ENCODE data around the gene FBXW4.
A peak's percentile ranks its signal among the peaks of the same experiment; 100 is the strongest.

FBXW4 gene

DNA sequence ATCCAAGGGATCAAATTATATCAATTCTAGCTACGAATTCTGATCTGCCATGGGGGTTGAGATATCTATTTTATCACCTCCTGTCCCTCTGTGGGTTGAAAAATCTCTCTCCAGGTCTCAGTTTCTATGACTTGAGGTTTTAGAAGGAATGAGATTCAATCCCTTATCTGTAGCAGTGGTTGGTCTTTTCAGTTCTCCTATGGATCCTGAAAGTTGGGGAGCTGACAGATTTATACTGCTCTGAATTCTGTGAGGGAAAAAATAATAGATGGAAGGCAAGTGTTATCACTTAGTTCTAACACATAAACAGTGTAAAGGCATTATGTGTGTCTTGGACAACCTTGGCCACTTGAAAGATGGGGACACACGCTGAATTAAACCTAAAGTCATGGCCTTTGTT, 15.8 kb upstream of the FBXW4 start:
- Histone ChIP-seq H3K36me3 (ENCODE audit: insufficient read depth, low read length) (no peaks in the 10 kb centered on the region), H3K9me3 (ENCODE audit: control insufficient read depth, insufficient read depth, low read length) (no peaks in the 10 kb centered on the region), H3K4me1 (ENCODE audit: insufficient read depth, low read length) (0 out of 2 replicates have a peak, but pooled peaks cover 4% of the 10 kb centered on the region), H3K9ac (ENCODE audit: low read depth, low read length) (no peak overlapping the region)

DNA sequence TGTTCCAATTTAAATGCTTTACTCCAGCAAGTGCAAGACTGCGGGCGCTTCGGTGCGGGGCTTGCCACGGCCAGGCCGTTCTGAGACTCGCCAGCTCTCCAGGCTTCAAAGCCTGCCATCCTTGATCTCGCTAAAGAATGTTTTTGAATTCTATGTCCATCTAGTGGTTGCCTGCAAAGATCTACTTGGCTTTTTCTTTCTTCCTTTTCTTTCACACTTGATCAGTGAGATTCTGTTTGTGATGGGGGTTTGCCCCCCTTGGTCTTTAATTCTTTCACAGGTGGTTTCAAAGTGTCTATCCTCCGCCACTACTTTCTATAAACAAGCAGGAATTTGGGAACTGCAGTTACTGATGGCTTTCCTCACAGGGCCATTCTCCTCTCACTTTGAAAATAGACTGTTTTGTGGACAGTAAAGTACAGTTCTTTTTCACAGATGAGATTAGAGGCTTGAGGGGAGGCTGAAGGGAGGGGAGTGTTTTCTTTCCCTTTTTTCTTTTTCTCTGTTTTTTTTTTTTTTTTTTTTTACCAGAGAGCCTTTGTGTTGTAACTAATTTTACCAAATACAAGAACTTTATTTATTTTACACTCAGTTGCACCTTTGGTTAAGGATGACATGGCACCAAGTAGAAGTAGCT, 15.2 kb upstream of the FBXW4 start:
- Histone ChIP-seq H3K9ac (ENCODE audit: low read depth, low read length) (no peak overlapping the region), H3K36me3 (ENCODE audit: insufficient read depth, low read length) (no peaks in the 10 kb centered on the region), H3K4me1 (ENCODE audit: insufficient read depth, low read length) (0 out of 2 replicates have a peak, but pooled peaks cover 4% of the 10 kb centered on the region), H3K9me3 (ENCODE audit: control insufficient read depth, insufficient read depth, low read length) (no peaks in the 10 kb centered on the region)

DNA sequence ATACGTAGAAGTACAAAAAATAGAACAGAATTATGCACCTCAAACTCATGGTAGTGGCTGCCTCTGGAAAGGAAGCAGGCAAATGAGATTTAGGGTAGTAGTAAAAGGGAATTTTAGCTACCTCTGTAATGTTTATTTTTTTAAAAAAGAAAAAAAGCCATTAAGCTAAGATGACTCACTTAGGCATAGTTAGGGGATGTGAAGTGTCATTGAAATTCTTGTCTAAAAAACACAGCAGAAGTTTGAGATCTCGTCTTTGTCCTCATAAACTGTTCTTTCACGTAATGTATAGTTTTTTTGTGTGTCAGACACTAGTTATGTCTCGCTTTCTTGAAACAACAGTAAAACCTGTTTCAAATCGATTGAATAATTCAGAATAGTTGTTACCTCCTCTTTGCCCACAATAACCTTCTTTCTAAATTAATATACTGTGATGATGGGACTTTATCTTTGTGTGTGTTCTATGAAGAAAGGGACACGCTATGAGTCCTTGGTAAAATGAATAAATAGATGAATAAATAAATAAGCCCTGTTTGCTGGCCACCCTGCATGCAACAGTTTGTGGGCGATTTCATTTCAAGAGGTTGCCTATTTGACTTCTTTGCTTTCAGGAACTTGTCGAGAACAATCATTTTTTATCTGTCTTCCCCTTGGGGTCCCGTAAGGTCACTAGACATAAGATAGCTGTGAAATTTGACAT, 14.5 kb upstream of the FBXW4 start:
- H3K4me1 ChIP-seq (ENCODE audit: insufficient read depth, low read length): 0 out of 2 replicates have a peak, but pooled peaks cover 4% of the 10 kb centered on the region
- H3K36me3 ChIP-seq (ENCODE audit: insufficient read depth, low read length): no peaks in the 10 kb centered on the region
- no peak overlapping the region for H3K9ac ChIP-seq (ENCODE audit: low read depth, low read length)
- no peaks in the 10 kb centered on the region for H3K9me3 ChIP-seq (ENCODE audit: control insufficient read depth, insufficient read depth, low read length)

DNA sequence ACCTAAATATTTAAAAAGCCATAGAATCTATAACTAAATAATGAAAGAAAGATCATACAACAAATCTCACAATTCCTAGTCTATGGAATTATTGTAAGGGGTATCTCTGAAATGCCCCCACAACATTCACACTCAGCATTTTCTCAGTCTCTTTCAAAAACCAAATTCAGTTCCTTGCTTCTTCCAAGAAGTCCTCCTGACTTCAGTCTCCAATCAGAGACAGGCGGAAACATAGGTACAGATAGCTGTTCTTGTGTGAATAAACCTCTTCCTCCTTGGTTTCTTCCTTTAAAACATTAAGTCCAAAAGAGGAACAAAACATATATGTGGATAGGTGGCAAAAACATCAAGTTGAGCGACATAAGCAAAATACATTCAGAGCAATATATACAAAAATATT, 13.9 kb upstream of the FBXW4 start:
- Histone ChIP-seq H3K9ac (ENCODE audit: low read depth, low read length) (no peak overlapping the region), H3K36me3 (ENCODE audit: insufficient read depth, low read length) (no peaks in the 10 kb centered on the region), H3K4me1 (ENCODE audit: insufficient read depth, low read length) (0 out of 2 replicates have a peak, but pooled peaks cover 4% of the 10 kb centered on the region), H3K9me3 (ENCODE audit: control insufficient read depth, insufficient read depth, low read length) (no peaks in the 10 kb centered on the region)

DNA sequence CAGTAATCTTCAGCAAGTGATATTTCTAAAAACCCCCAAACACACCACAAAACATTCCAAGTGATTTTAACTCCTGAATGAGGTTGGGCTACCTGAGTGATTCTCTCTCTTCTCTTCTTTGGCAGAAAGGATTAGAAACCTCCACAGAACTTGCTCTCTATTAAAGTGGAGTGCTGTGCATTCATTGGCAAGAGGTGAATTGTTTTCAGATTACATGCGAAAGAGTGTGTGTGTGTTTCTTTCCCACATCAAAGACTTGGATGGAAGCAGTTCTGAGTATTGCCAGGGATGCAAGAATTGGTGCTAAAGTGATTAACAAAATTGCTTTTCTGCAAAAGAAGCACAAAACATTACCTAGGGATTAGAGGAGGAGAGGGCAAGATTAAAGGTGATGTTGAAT, 13.1 kb upstream of the FBXW4 start:
- 0 out of 2 replicates have a peak, but pooled peaks cover 4% of the 10 kb centered on the region for H3K4me1 ChIP-seq (ENCODE audit: insufficient read depth, low read length)
- no peaks in the 10 kb centered on the region for H3K9me3 ChIP-seq (ENCODE audit: control insufficient read depth, insufficient read depth, low read length)
- H3K36me3 ChIP-seq (ENCODE audit: insufficient read depth, low read length): no peaks in the 10 kb centered on the region
- H3K9ac ChIP-seq (ENCODE audit: low read depth, low read length): no peak overlapping the region

DNA sequence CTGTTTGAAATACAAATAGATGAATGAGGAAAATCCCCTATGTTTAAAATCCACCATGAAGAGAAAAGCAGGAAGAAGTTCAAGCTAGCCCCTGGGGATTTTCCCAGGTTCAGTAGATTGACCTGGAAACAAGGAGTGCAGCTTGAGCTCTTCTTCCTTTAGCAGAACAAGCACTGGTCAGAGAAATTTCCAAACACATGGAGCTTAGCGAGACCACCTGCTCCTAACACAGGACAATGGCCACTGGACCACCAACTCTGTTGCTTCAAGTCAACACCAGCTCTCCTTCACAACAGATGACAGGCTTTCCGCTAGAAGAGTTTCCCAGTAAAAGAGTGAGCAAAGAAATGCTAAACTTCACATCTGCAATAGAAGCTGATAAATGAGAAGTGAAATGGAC, 9.4 kb upstream of the FBXW4 start:
- H3K4me1 ChIP-seq (ENCODE audit: insufficient read depth, low read length): no peaks in the 10 kb centered on the region
- no peaks in the 10 kb centered on the region for H3K9me3 ChIP-seq (ENCODE audit: control insufficient read depth, insufficient read depth, low read length)
- H3K36me3 ChIP-seq (ENCODE audit: insufficient read depth, low read length): no peaks in the 10 kb centered on the region
- no peak overlapping the region for H3K9ac ChIP-seq (ENCODE audit: low read depth, low read length)

DNA sequence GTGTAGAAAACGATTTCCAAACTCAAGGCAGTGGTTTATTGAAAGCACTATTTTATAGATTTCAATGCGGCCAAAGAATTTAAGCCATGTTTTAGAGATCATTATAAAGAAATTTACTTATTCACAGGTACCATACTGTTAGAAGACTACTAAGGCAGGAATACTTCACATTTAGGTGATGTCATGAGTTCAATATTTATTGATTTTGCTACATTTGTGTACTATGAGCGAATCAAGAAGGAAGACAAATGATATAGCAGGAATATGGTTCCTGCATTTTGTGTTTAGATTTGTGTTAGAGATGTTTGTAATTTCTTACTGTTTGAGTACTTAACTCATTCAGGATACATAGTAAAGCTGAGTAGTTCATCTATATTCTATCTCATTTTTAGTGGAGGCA, 1.7 kb upstream of the FBXW4 start:
- no peaks in the 10 kb centered on the region for H3K36me3 ChIP-seq (ENCODE audit: insufficient read depth, low read length)

DNA sequence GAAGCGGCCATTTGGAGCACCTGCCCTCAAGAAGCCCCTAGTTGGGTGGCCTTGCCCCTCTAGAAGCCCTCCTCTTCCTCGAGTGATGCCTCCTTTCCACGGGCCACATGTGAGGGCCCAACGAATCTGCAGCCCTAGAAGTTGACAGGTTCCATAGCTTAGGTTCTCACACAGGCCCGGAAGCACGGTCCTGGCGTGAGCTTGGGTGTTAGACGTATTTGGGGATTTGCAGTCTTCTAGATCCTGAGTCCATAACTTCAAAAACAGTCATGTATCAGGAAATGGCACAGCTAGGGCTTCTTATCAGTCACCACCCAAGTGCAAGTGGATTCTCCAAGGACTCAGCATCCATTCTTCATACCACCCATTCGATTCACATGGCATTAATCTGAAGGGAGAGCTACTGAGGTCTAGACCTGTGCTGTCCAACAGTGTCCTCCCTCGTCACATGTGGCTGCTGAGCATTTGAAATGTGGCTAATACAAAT, 477 bp upstream of the FBXW4 start:
- peak overlapping the region; percentile 75; the same call in 1 of the 2 replicates for H3K9ac ChIP-seq (ENCODE audit: low read depth, low read length)

More for the DNA sequence above, 1.7 kb upstream of the FBXW4 start:
- Histone ChIP-seq H3K9ac (ENCODE audit: low read depth, low read length) (no peak overlapping the region), H3K4me1 (ENCODE audit: insufficient read depth, low read length) (no peaks in the 10 kb centered on the region), H3K9me3 (ENCODE audit: control insufficient read depth, insufficient read depth, low read length) (no peaks in the 10 kb centered on the region)

DNA sequence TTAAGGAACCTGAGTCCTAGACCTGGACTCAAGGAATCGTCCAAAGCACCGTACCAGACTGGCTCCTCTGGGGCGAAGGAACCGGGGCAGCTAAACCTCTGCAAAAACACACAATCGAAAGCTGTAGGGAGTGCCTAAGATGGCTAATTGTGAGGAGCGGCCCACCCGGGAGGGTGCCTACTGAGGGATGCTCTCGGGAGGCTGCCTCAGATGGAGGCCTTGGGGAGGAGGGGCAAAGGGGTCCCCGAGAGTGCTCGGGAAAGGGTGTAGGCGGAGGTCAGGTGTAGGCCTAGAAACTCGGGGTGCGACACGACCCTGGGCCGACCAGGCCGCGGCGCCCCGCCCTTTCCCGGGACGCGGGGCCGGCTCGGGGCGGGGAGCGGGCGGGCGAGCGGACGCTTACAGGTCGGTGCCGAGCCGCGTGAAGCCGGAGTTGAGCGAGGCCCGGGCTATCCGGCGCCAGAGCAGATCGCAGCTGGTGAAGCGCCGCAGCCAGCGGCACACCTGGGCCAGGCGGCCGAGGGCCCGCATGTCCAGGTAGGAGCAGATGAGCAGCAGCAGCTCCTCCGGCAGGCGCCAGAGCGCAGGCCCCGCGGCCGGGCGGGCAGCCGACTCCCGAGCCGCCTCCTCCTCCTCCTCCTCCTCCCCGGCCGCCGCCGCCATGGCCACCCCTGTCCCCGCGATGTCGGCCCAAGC, 844 bp downstream of the FBXW4 start:
- Histone ChIP-seq H3K36me3 (ENCODE audit: insufficient read depth, low read length) (no peaks in the 10 kb centered on the region), H3K4me1 (ENCODE audit: insufficient read depth, low read length) (peaks cover 4% of the 10 kb centered on the region), H3K9me3 (ENCODE audit: control insufficient read depth, insufficient read depth, low read length) (no peaks in the 10 kb centered on the region), H3K9ac (ENCODE audit: low read depth, low read length) (peak overlapping the region; percentile 75)

More for the DNA sequence above, 477 bp upstream of the FBXW4 start:
- Histone ChIP-seq H3K9me3 (ENCODE audit: control insufficient read depth, insufficient read depth, low read length) (no peaks in the 10 kb centered on the region), H3K36me3 (ENCODE audit: insufficient read depth, low read length) (no peaks in the 10 kb centered on the region), H3K4me1 (ENCODE audit: insufficient read depth, low read length) (no peaks in the 10 kb centered on the region)

DNA sequence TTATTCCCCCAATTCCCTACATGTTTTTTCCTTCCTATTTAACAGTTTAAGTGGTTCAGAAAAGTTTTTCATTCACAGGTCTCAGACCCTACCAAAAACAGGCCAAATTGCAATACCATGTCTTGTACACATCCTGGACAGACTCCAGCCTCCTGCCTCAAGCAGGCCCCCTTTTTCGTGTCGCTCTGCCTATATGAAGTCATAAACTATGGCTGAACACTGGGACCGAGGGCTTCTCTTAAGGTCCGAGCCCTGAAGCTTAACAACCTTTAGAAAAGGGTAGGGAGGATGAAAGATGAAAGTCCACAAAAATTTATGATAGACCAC, 1.4 kb downstream of the FBXW4 start:
- Histone ChIP-seq H3K4me1 (ENCODE audit: insufficient read depth, low read length) (peaks cover 4% of the 10 kb centered on the region), H3K9me3 (ENCODE audit: control insufficient read depth, insufficient read depth, low read length) (no peaks in the 10 kb centered on the region), H3K9ac (ENCODE audit: low read depth, low read length) (peak overlapping the region; percentile 75), H3K36me3 (ENCODE audit: insufficient read depth, low read length) (no peaks in the 10 kb centered on the region)

DNA sequence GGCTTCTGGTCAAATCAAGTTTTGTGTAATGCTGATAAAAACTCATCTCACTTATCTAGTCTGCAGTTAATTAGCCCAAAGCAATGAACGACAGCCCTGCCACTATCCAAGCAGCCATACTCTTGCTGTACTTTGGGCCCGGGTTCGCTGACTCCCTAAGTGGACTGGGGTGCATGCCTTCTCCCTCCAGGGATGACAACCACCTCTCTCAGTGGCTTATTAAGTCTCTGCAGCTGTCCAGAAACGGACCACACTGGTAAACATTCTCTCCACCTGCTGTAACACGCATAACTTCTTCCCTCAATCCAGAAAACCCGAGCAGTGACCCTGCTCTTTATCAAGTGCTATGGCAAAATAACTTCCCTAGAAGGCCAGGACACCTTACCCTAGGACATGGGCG, 3.9 kb downstream of the FBXW4 start:
- H3K4me1 ChIP-seq (ENCODE audit: insufficient read depth, low read length): peaks cover 4% of the 10 kb centered on the region
- no peaks in the 10 kb centered on the region for H3K9me3 ChIP-seq (ENCODE audit: control insufficient read depth, insufficient read depth, low read length)
- no peaks in the 10 kb centered on the region for H3K36me3 ChIP-seq (ENCODE audit: insufficient read depth, low read length)
- H3K9ac ChIP-seq (ENCODE audit: low read depth, low read length): no peak overlapping the region

DNA sequence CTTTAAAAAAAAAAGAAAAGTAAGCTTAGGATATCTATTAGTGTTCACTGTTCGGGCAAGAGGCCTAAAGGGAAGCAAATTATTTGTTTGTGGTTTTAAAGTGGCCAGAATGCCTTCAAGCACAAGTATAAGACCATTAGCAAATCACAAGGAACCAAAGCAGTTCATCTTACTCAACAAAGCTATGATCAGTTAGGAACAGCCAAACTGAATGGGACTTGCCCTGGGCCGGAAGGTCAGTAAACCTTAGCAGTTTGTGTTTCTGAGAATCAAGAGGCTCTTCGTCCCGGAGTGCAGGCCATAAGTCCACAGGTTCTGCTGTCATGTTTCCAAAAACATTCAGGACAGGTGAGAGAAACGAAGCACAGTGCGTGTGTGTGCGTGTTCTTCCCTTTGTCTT, 4.5 kb downstream of the FBXW4 start:
- Histone ChIP-seq H3K36me3 (ENCODE audit: insufficient read depth, low read length) (no peaks in the 10 kb centered on the region), H3K9me3 (ENCODE audit: control insufficient read depth, insufficient read depth, low read length) (no peaks in the 10 kb centered on the region), H3K9ac (ENCODE audit: low read depth, low read length) (no peak overlapping the region), H3K4me1 (ENCODE audit: insufficient read depth, low read length) (peaks cover 4% of the 10 kb centered on the region)

DNA sequence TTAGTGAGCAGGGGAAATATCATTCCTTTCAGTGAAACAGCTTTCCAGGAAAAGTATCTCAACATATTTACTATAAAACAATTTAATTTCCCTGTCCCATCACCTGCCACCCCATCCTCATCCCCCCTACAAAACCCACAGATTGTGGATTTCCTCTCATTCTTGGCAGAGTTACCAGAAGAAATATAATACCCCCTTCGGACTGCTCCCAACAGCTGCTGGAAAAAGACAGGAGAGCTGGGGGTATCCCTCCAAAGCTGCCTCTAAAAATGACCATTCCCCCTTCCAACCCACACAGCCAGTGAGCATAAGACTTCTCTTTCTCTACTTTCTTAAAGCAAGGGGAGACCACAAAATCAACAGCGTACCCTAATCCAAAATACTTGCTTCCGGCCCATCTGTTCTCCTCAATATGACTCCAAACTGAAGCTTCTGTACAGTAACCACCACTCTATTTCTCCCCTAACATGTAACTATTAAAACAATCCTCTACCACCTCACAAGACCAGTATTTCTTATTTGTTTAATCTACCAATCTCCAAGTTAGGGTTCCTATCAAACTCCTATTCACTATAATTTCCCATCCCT, 7.8 kb downstream of the FBXW4 start:
- H3K36me3 ChIP-seq (ENCODE audit: insufficient read depth, low read length): no peaks in the 10 kb centered on the region
- no peaks in the 10 kb centered on the region for H3K9me3 ChIP-seq (ENCODE audit: control insufficient read depth, insufficient read depth, low read length)
- no peak overlapping the region for H3K9ac ChIP-seq (ENCODE audit: low read depth, low read length)
- peaks cover 12% of the 10 kb centered on the region for H3K4me1 ChIP-seq (ENCODE audit: insufficient read depth, low read length)

DNA sequence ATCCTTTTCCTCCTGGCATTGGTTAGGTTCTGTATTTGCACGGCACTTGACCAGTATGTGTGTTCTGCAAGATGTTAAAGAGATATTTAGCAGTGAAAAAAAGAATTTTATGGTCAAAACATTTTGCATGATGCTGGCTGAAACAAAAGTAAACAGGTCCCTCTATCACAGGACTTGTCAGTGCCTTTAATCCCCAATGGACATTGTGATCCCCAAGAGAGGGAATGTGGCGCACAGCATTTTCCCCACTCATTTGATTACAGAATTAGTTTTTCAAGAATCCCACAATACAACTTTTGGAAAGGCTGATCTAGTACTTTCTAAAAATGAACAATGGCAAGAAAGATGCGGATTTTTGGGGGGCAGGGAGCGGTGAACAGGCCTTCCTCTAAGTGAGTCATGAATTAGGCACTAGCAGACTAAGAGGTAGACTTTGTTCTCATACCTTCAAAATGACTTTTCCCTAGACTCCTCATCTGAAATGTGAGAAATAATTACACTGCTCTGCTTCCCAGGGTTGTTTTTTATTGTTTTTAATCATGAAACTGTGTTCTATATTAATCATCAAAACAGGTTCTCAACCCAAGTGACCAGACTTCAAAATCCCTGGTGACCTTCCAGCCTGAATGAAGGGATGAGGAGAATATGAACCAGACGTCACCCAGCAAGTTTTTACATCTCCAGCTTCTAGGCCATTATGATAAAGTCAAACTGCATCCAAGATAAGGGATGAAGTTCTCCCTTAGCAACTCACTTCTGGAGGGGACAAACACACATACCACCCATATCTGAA, 8.6 kb downstream of the FBXW4 start:
- Histone ChIP-seq H3K9ac (ENCODE audit: low read depth, low read length) (no peak overlapping the region), H3K9me3 (ENCODE audit: control insufficient read depth, insufficient read depth, low read length) (no peaks in the 10 kb centered on the region), H3K36me3 (ENCODE audit: insufficient read depth, low read length) (no peaks in the 10 kb centered on the region), H3K4me1 (ENCODE audit: insufficient read depth, low read length) (peaks cover 12% of the 10 kb centered on the region)
